Upper lobe of left lung (tissue), 4 donors: ENCODE data around the gene TSPAN5.

ENCODE experiments used
- CTCF ChIP-seq, 6 experiments: fragments of 450-650 bp in 4 of 6; fragments of 200-600 bp in 2 of 6; sonication (generic) in 2 of 6; IDR thresholded peaks; one replicate each; pipeline ENCODE4 v1.5.1; 2016 to 2019; ENCODE audit warnings: antibody characterized with exemption in 6 of 6
- POLR2A ChIP-seq, 4 donors: fragments of 450-650 bp; IDR thresholded peaks; one replicate each; pipeline ENCODE4 v1.5.1; 2016 to 2017; ENCODE audit warnings: antibody characterized with exemption in 4 of 4, mild to moderate bottlenecking in 2 of 4
- POLR2AphosphoS5 ChIP-seq, 2 donors: sonication (generic); formaldehyde crosslinking; IDR thresholded peaks; one replicate each; pipeline ENCODE4 v1.5.1; 2017; ENCODE audit warnings: antibody characterized with exemption in 2 of 2

- no peak for TF ChIP-seq CTCF (IDR thresholded peaks at IDR 0.05)
- no peak for TF ChIP-seq POLR2A (IDR thresholded peaks at IDR 0.05)
- TF ChIP-seq POLR2AphosphoS5 (IDR thresholded peaks at IDR 0.05): no peak
These were observed 151.8 kb downstream of the TSPAN5 start for GRCh38 chr4:98506462-98507132.
